ENCODE data around the gene MRPL54. TPM values are rescaled to one million over a fixed set of nuclear protein-coding genes. Genes with fewer than 3 reads are reported as not detected.
"Not testable (repeated sequence)": the region's sequence is repeated elsewhere in the genome, so short reads cannot be mapped to it uniquely, and the experiment has no call there.

Gene MRPL54
- total RNA-seq, 3 donors from 2014 or later: 51.6 to 64.9 (median 56.2) TPM

- ATAC-seq: no peak
- intact Hi-C loops (cut with DNase I, micrococcal nuclease): no loop called here
Measured at GRCh38 chr19:3813473-3814392, 51.3 kb downstream of the MRPL54 start.

DNA sequence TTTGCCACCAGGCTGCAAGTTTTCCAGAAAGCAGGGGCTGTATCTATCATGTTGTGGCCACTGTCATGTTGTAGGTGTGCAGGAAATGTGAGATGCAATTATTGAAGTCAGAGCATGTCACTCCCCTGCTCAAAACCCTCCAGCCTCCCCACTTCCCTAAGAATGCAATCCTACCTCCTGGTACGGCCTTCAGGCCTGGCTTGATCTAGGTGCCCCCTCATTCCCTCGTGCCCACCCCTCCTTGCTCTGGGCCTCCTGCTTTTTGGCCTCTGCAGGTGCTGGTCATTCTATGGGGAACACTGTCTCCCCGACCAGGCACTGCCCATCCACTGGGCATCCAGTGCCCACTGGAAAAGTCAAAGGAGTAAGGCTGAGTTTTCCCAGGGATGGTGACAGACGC, 52.2 kb downstream of the MRPL54 start:
- DNase-seq (no peak), ATAC-seq (no peak)
- no peaks in the 10 kb centered on the region for H3K36me3 ChIP-seq (ENCODE audit: low read depth)
- no peak overlapping the region for H3K4me3 ChIP-seq
- no peak for TF ChIP-seq CTCF (IDR thresholded peaks at IDR 0.05)
- intact Hi-C loops (cut with DNase I, micrococcal nuclease): no loop called here
- no peaks in the 10 kb centered on the region for H3K9me3 ChIP-seq
- H3K4me1 ChIP-seq (ENCODE audit: low read depth): no peaks in the 10 kb centered on the region

More at GRCh38 chr19:3813473-3814392, 51.3 kb downstream of the MRPL54 start:
- Histone ChIP-seq H3K9me3 (no peaks in the 10 kb centered on the region), H3K4me1 (ENCODE audit: low read depth) (no peaks in the 10 kb centered on the region), H3K36me3 (ENCODE audit: low read depth) (no peaks in the 10 kb centered on the region), H3K4me3 (no peak overlapping the region)
- no peak for DNase-seq
- TF ChIP-seq CTCF (IDR thresholded peaks at IDR 0.05): no peak

- ATAC-seq; intact Hi-C loops (cut with DNase I, micrococcal nuclease); H3K9me3 ChIP-seq; H3K4me1 ChIP-seq (ENCODE audit: low read depth); H3K4me3 ChIP-seq; DNase-seq; H3K36me3 ChIP-seq (ENCODE audit: low read depth): not testable (repeated sequence)
Measured at GRCh38 chr19:3816148-3816547, 53.7 kb downstream of the MRPL54 start.

- intact Hi-C loops (cut with DNase I, micrococcal nuclease): no loop called here
Measured at GRCh38 chr19:3816566-3817218, 54.2 kb downstream of the MRPL54 start.

More at GRCh38 chr19:3816566-3817218, 54.2 kb downstream of the MRPL54 start:
- no peak for ATAC-seq
- H3K4me3 ChIP-seq: no peak overlapping the region
- no peaks in the 10 kb centered on the region for H3K9me3 ChIP-seq
- DNase-seq: no peak
- TF ChIP-seq CTCF (IDR thresholded peaks at IDR 0.05): no peak
- no peaks in the 10 kb centered on the region for H3K4me1 ChIP-seq (ENCODE audit: low read depth)
- H3K36me3 ChIP-seq (ENCODE audit: low read depth): no peaks in the 10 kb centered on the region

Other genes with a start within 250 kb of the MRPL54 start
- 1 to 10 TPM; 3.2 to 6.0 (median 3.4) TPM for gene TEKTIP1, start 223.5 kb upstream of the MRPL54 start, total RNA-seq
- 10 to 100 TPM; 25.0 to 43.6 (median 36.8) TPM for gene MFSD12, start 205.1 kb upstream of the MRPL54 start, total RNA-seq
- 10 to 100 TPM; 79.9 to 81.9 (median 81.4) TPM for gene HMG20B, start 189.7 kb upstream of the MRPL54 start, total RNA-seq
- 1 to 10 TPM in 1 of 3 donors, under 1 TPM in 2; 0.34 to 1.1 (median 0.58) TPM for gene GIPC3, start 177.2 kb upstream of the MRPL54 start, total RNA-seq
- gene TBXA2R, start 155.8 kb upstream of the MRPL54 start, total RNA-seq: 1 to 10 TPM in 2 of 3 donors, under 1 TPM in 1; 0.72 to 2.3 (median 1.1) TPM
- gene CACTIN, start 135.9 kb upstream of the MRPL54 start, total RNA-seq: 10 to 100 TPM; 22.4 to 26.8 (median 22.6) TPM
- 10 to 100 TPM; 23.1 to 95.2 (median 23.2) TPM for gene PIP5K1C, start 62.2 kb upstream of the MRPL54 start, total RNA-seq
- gene TJP3, start 54.3 kb upstream of the MRPL54 start, total RNA-seq: 100 to 1,000 TPM; 167 to 357 (median 285) TPM
- 10 to 100 TPM; 18.9 to 23.0 (median 19.2) TPM for gene APBA3, start 990 bp upstream of the MRPL54 start, total RNA-seq
- not detected for gene RAX2, start 9.5 kb downstream of the MRPL54 start, total RNA-seq
- gene MATK, start 23.7 kb downstream of the MRPL54 start, total RNA-seq: 1 to 10 TPM; 2.2 to 3.6 (median 2.4) TPM
- under 1 TPM in 1 of 3 donors, not detected in 2; 0.66 TPM for gene ZFR2, start 106.4 kb downstream of the MRPL54 start, total RNA-seq
- gene ATCAY, start 118.0 kb downstream of the MRPL54 start, total RNA-seq: 1 to 10 TPM in 1 of 3 donors, under 1 TPM in 2; 0.09 to 2.2 (median 0.22) TPM
- under 1 TPM in 1 of 3 donors, not detected in 2; 0.36 TPM for gene NMRK2, start 170.4 kb downstream of the MRPL54 start, total RNA-seq
- 100 to 1,000 TPM in 1 of 3 donors, 10 to 100 TPM in 2; 51.3 to 121 (median 56.9) TPM for gene DAPK3, start 208.4 kb downstream of the MRPL54 start, total RNA-seq
- gene EEF2, start 222.8 kb downstream of the MRPL54 start, total RNA-seq: 1,000 to 10,000 TPM; 1,826 to 2,582 (median 2,012) TPM
- 10 to 100 TPM; 27.4 to 44.6 (median 29.5) TPM for gene PIAS4, start 245.1 kb downstream of the MRPL54 start, total RNA-seq